Measurements from ENCODE around the gene ANO7. TPM values are rescaled to one million over a fixed set of nuclear protein-coding genes. Genes with fewer than 3 reads are reported as not detected.

Gene ANO7
- total RNA-seq, 2 experiments from 2014 or later, result 2.1 to 2.4 TPM

GRCh38 chr2:241232736-241233575, 44.5 kb downstream of the ANO7 start:
- Mint-ChIP-seq H3K4me3 (no peak overlapping the region), H3K27me3 (no peaks in the 10 kb centered on the region), H3K9me3 (ENCODE audit: low read depth) (no peaks in the 10 kb centered on the region), H3K4me1 (no peaks in the 10 kb centered on the region), H3K36me3 (ENCODE audit: low read depth) (peaks cover 74% of the 10 kb centered on the region), H3K27ac (no peak overlapping the region)
- no peak for DNase-seq
- intact Hi-C loops (cut with DNase I, micrococcal nuclease), result no loop called here
- CTCF ChIA-PET, result no interaction called here
- POLR2A ChIA-PET, result interaction anchor here (0.5 kb wide), 1 partner anchor 217 kb away, joined by 8 read pairs; no protein-coding TSS in a partner anchor
- no peak for ATAC-seq

GRCh38 chr2:241234066-241234790, 45.8 kb downstream of the ANO7 start:
- ATAC-seq, result no peak
- CTCF ChIA-PET, result interaction anchor here (1.1 kb wide), 1 partner anchor 15 kb away, joined by 3 read pairs; no protein-coding TSS in a partner anchor
- Mint-ChIP-seq H3K36me3 (ENCODE audit: low read depth) (peaks cover 77% of the 10 kb centered on the region), H3K4me3 (no peak overlapping the region), H3K4me1 (no peaks in the 10 kb centered on the region), H3K9me3 (ENCODE audit: low read depth) (no peaks in the 10 kb centered on the region), H3K27ac (no peak overlapping the region), H3K27me3 (no peaks in the 10 kb centered on the region)
- intact Hi-C loops (cut with DNase I, micrococcal nuclease), result no loop called here
- no peak for DNase-seq
- POLR2A ChIA-PET, result no interaction called here

GRCh38 chr2:241234962-241235740, 46.7 kb downstream of the ANO7 start:
- no peaks in the 10 kb centered on the region for H3K9me3 Mint-ChIP-seq (ENCODE audit: low read depth)
- ATAC-seq, result no peak
- ChIA-PET POLR2A (no interaction called here), CTCF (no interaction called here)
- no peak overlapping the region for H3K27ac Mint-ChIP-seq
- H3K36me3 Mint-ChIP-seq (ENCODE audit: low read depth), result peaks cover 79% of the 10 kb centered on the region
- no peak overlapping the region for H3K4me3 Mint-ChIP-seq
- no peak for DNase-seq
- intact Hi-C loops (cut with DNase I, micrococcal nuclease), result no loop called here
- H3K4me1 Mint-ChIP-seq, result no peaks in the 10 kb centered on the region
- H3K27me3 Mint-ChIP-seq, result no peaks in the 10 kb centered on the region

GRCh38 chr2:241235859-241236593, 47.5 kb downstream of the ANO7 start:
- ATAC-seq (no peak), DNase-seq (no peak)
- Mint-ChIP-seq H3K4me1 (no peaks in the 10 kb centered on the region), H3K4me3 (no peak overlapping the region), H3K27me3 (no peaks in the 10 kb centered on the region), H3K9me3 (ENCODE audit: low read depth) (no peaks in the 10 kb centered on the region), H3K27ac (no peak overlapping the region), H3K36me3 (ENCODE audit: low read depth) (peaks cover 85% of the 10 kb centered on the region)
- ChIA-PET POLR2A (no interaction called here), CTCF (interaction anchor here (0.5 kb wide), 1 partner anchor 382 kb away, joined by 3 read pairs; no protein-coding TSS in a partner anchor)
- intact Hi-C loops (cut with DNase I, micrococcal nuclease), result no loop called here

GRCh38 chr2:241237047-241237446, 48.6 kb downstream of the ANO7 start:
- Mint-ChIP-seq H3K9me3 (ENCODE audit: low read depth) (no peaks in the 10 kb centered on the region), H3K27ac (no peak overlapping the region), H3K36me3 (ENCODE audit: low read depth) (peaks cover 85% of the 10 kb centered on the region), H3K4me3 (no peak overlapping the region), H3K27me3 (no peaks in the 10 kb centered on the region), H3K4me1 (no peaks in the 10 kb centered on the region)
- ChIA-PET POLR2A (no interaction called here), CTCF (no interaction called here)
- DNase-seq (no peak), ATAC-seq (no peak)
- intact Hi-C loops (cut with DNase I, micrococcal nuclease), result no loop called here

GRCh38 chr2:241237949-241238371, 49.5 kb downstream of the ANO7 start:
- ATAC-seq, result no peak
- no peak overlapping the region for H3K4me3 Mint-ChIP-seq

GRCh38 chr2:241238693-241239198, 50.3 kb downstream of the ANO7 start:
- H3K4me3 Mint-ChIP-seq, result no peak overlapping the region
- POLR2A ChIA-PET, result no interaction called here
- no peaks in the 10 kb centered on the region for H3K9me3 Mint-ChIP-seq (ENCODE audit: low read depth)
- H3K27me3 Mint-ChIP-seq, result no peaks in the 10 kb centered on the region
- H3K27ac Mint-ChIP-seq, result no peak overlapping the region
- intact Hi-C loops (cut with DNase I, micrococcal nuclease), result no loop called here
- CTCF ChIA-PET, result no interaction called here
- peaks cover 90% of the 10 kb centered on the region for H3K36me3 Mint-ChIP-seq (ENCODE audit: low read depth)
- DNase-seq (no peak), ATAC-seq (no peak)
- no peaks in the 10 kb centered on the region for H3K4me1 Mint-ChIP-seq

More at GRCh38 chr2:241237949-241238371, 49.5 kb downstream of the ANO7 start:
- H3K36me3 Mint-ChIP-seq (ENCODE audit: low read depth), result peaks cover 91% of the 10 kb centered on the region
- no peaks in the 10 kb centered on the region for H3K9me3 Mint-ChIP-seq (ENCODE audit: low read depth)
- H3K4me1 Mint-ChIP-seq, result no peaks in the 10 kb centered on the region
- no peak overlapping the region for H3K27ac Mint-ChIP-seq
- DNase-seq, result no peak
- ChIA-PET POLR2A (no interaction called here), CTCF (no interaction called here)
- no peaks in the 10 kb centered on the region for H3K27me3 Mint-ChIP-seq
- intact Hi-C loops (cut with DNase I, micrococcal nuclease), result no loop called here

- intact Hi-C loops (cut with DNase I, micrococcal nuclease), result no loop called here
- H3K4me3 Mint-ChIP-seq, result no peak overlapping the region
- no peaks in the 10 kb centered on the region for H3K9me3 Mint-ChIP-seq (ENCODE audit: low read depth)
- POLR2A ChIA-PET, result no interaction called here
- H3K36me3 Mint-ChIP-seq (ENCODE audit: low read depth), result peaks cover 90% of the 10 kb centered on the region
- H3K27ac Mint-ChIP-seq, result no peak overlapping the region
- no peaks in the 10 kb centered on the region for H3K27me3 Mint-ChIP-seq
- no peak for DNase-seq
- no peaks in the 10 kb centered on the region for H3K4me1 Mint-ChIP-seq
- CTCF ChIA-PET, result no interaction called here
- no peak for ATAC-seq
These were observed 51.2 kb downstream of the ANO7 start for GRCh38 chr2:241239552-241240202.

- DNase-seq (no peak), ATAC-seq (no peak)
- ChIA-PET CTCF (no interaction called here), POLR2A (no interaction called here)
- Mint-ChIP-seq H3K9me3 (ENCODE audit: low read depth) (no peaks in the 10 kb centered on the region), H3K4me3 (no peak overlapping the region), H3K36me3 (ENCODE audit: low read depth) (peaks cover 83% of the 10 kb centered on the region), H3K27ac (no peak overlapping the region), H3K27me3 (no peaks in the 10 kb centered on the region), H3K4me1 (no peaks in the 10 kb centered on the region)
- intact Hi-C loops (cut with DNase I, micrococcal nuclease), result no loop called here
These were observed 52.0 kb downstream of the ANO7 start for GRCh38 chr2:241240320-241241004.

GRCh38 chr2:241241669-241242068, 53.2 kb downstream of the ANO7 start:
- DNase-seq (no peak), ATAC-seq (no peak)
- ChIA-PET CTCF (no interaction called here), POLR2A (no interaction called here)
- Mint-ChIP-seq H3K9me3 (ENCODE audit: low read depth) (no peaks in the 10 kb centered on the region), H3K4me1 (no peaks in the 10 kb centered on the region), H3K27me3 (no peaks in the 10 kb centered on the region), H3K36me3 (ENCODE audit: low read depth) (peaks cover 82% of the 10 kb centered on the region), H3K4me3 (no peak overlapping the region), H3K27ac (no peak overlapping the region)
- intact Hi-C loops (cut with DNase I, micrococcal nuclease), result no loop called here
